ENCODE results near the gene PDAP1.

DNA sequence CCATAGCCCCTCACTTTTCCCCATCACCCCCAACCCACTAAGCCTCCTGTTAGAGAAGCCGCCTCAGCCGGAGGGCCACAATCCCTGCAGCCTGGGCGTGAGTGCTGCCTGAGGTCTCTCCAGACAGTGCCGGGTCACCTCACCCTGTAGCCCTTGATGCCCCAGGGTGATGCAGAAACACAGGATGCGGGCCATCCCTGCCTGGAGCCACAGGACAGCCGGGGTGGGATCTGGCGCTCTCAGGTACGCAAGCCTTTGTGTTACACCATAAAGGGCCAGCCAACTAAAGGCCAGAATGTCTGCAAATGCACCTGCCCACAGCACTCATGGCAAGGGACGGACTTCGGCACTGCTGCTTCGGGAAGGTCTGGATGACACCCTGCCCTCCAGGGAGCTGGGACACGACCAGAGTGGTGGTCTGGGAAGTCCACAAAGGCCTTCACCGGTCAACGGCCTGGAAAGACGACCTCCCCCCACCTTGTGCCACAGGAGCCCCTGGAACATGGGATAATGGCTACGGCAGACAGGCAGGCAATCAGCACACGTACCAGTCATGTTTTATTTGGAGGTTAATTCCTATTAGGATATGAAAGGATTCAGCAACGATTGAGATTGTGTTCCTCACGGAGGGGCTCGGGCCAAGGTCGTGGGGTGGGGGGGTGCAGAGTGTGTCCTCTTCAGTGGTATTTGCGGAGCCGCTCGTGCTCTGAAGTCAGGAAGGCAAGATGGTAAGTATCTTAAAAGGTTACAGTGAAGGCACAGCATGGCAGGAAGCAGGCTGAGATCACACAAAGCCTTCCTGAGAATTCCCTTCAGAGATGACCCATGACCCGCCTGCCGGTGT lies 49.5 kb upstream of the PDAP1 start:
- TF ChIP-seq, protein P1, sequence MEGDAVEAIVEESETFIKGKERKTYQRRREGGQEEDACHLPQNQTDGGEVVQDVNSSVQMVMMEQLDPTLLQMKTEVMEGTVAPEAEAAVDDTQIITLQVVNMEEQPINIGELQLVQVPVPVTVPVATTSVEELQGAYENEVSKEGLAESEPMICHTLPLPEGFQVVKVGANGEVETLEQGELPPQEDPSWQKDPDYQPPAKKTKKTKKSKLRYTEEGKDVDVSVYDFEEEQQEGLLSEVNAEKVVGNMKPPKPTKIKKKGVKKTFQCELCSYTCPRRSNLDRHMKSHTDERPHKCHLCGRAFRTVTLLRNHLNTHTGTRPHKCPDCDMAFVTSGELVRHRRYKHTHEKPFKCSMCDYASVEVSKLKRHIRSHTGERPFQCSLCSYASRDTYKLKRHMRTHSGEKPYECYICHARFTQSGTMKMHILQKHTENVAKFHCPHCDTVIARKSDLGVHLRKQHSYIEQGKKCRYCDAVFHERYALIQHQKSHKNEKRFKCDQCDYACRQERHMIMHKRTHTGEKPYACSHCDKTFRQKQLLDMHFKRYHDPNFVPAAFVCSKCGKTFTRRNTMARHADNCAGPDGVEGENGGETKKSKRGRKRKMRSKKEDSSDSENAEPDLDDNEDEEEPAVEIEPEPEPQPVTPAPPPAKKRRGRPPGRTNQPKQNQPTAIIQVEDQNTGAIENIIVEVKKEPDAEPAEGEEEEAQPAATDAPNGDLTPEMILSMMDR (IDR thresholded peaks at IDR 0.05; ENCODE audit: low read depth, low read length) = no peak
- no peak for TF ChIP-seq POLR2A (IDR thresholded peaks at IDR 0.05; ENCODE audit: extremely low read depth, insufficient read length)
